K562 (cell line): ENCODE data around the gene BCR. TPM values are rescaled to one million over a fixed set of nuclear protein-coding genes. Genes with fewer than 3 reads are reported as not detected.

Source experiments
- ATAC-seq: fragments of 200-7000 bp; cut with Tn5 transposase; 3 replicates; pipeline ENCODE4 v1.9.1; 2020; ENCODE audit warnings: moderate library complexity
- BruUV-seq: library from RNA; stranded (reverse); fragments of 400-500 nt; replicated peaks from 2 replicates; lab custom pipeline; 2021; lab: Mats Ljungman, UMichigan
- CTCF ChIA-PET: fragments of 300-600 bp; formaldehyde crosslinking; extraction: SDS; loops from one replicate; lab custom pipeline; 2021; ENCODE audit warnings: low intra/inter-chr PET ratio; lab: Yijun Ruan, JAX
- POLR2A ChIA-PET: fragments of 300-600, 350-650 bp; sonication (Branson Sonifier 250); formaldehyde crosslinking; extraction: SDS; loops from one replicate; lab custom pipeline; 2021; ENCODE audit warnings: antibody characterized with exemption, inconsistent platforms; lab: Yijun Ruan, JAX
- DNase-seq, 4 experiments: peaks; one replicate each; pipeline versions ENCODE4 v3.0.0 to v3.0.0-alpha.2; 2011 to 2018; ENCODE audit warnings: low spot score in 3 of 4, mixed read lengths in 3 of 4; ENCODE audit errors: extremely low read depth in 1 of 4
- FAIRE-seq: peaks from 2 replicates; lab custom pipeline; 2011; peaks lifted over from hg19 to GRCh38; lab: Jason Lieb, UNC
- H2AFZ ChIP-seq: 2 replicates; pipeline ENCODE4 v1.6.0; 2011; ENCODE audit warnings: low read depth, low read length, control low read depth, inconsistent platforms
- H3K27ac ChIP-seq: fragments of 200-600 bp; 3 replicates; pipeline ENCODE4 v1.8.0; 2011; ENCODE audit warnings: low read depth, mild to moderate bottlenecking, control low read depth, inconsistent platforms, low read length, moderate library complexity, mixed read lengths; ENCODE audit errors: extremely low read depth
- H3K27me3 ChIP-seq, 2 experiments: fragments of 300-600 bp in 1 of 2; 2 replicates in 1 of 2; 3 replicates in 1 of 2; pipeline versions ENCODE4 v1.6.0 to v1.8.0; 2011; ENCODE audit warnings: inconsistent platforms in 2 of 2, low read length in 2 of 2, mild to moderate bottlenecking in 1 of 2, mixed read lengths in 1 of 2, moderate library complexity in 1 of 2; ENCODE audit not compliant: control insufficient read depth in 2 of 2, insufficient read depth in 2 of 2
- H3K36me3 ChIP-seq: fragments of 300-600 bp; 3 replicates; pipeline ENCODE4 v1.8.0; 2011; ENCODE audit warnings: mild to moderate bottlenecking, low read length, inconsistent platforms; ENCODE audit not compliant: control insufficient read depth, insufficient read depth
- H3K4me1 ChIP-seq, 2 experiments: fragments of 200-600 bp in 1 of 2; replicated peaks in 1 of 2; 2 replicates in 1 of 2; 3 replicates in 1 of 2; pipeline versions ENCODE4 v1.5.1 to v1.8.0; 2011; ENCODE audit warnings: inconsistent platforms in 2 of 2, low read length in 2 of 2, mild to moderate bottlenecking in 1 of 2, mixed read lengths in 1 of 2, moderate library complexity in 1 of 2; ENCODE audit not compliant: control insufficient read depth in 2 of 2, insufficient read depth in 2 of 2
- H3K4me2 ChIP-seq: 2 replicates; pipeline ENCODE4 v1.6.1; 2011; ENCODE audit warnings: low read length, control low read depth, inconsistent platforms, mixed read lengths; ENCODE audit not compliant: insufficient read depth
- H3K4me3 ChIP-seq: fragments of 200-600 bp; sonication (generic), shearing (Covaris generic); 2 replicates; pipeline ENCODE4 v1.5.1; 2016; ENCODE audit warnings: control low read depth, inconsistent platforms
- H3K79me2 ChIP-seq: fragments of 200-600 bp; 3 replicates; pipeline ENCODE4 v1.8.0; 2011; ENCODE audit warnings: low read length, inconsistent platforms; ENCODE audit not compliant: control insufficient read depth, insufficient read depth
- H3K9ac ChIP-seq, 2 experiments: 2 replicates each; pipeline versions ENCODE4 v1.6.0 to v1.6.1; 2011; ENCODE audit warnings: low read depth in 2 of 2, low read length in 2 of 2, control low read depth in 1 of 2, inconsistent platforms in 1 of 2, mild to moderate bottlenecking in 1 of 2, mixed read lengths in 1 of 2; ENCODE audit not compliant: insufficient read depth in 1 of 2
- H3K9me1 ChIP-seq: one replicate; pipeline ENCODE4 v1.6.0; 2011; ENCODE audit warnings: inconsistent platforms, mild to moderate bottlenecking, low read length, moderate library complexity; ENCODE audit not compliant: control insufficient read depth, insufficient read depth
- H3K9me3 ChIP-seq: replicated peaks from 2 replicates; pipeline ENCODE4 v1.5.1; 2011; ENCODE audit warnings: low read depth, low read length, inconsistent platforms; ENCODE audit not compliant: control insufficient read depth, insufficient read depth
- H4K20me1 ChIP-seq: replicated peaks from 2 replicates; pipeline ENCODE4 v1.6.1; 2011; ENCODE audit warnings: low read length, inconsistent platforms, mixed read lengths; ENCODE audit not compliant: control insufficient read depth, insufficient read depth
- BRCA1 ChIP-seq, 2 experiments: fragments of 450-650 bp in 1 of 2; sonication (generic) in 1 of 2; formaldehyde crosslinking in 1 of 2; IDR thresholded peaks; 2 replicates each; pipeline versions ENCODE4 v1.5.0 to v1.6.1; 2017 to 2020; ENCODE audit warnings: mild to moderate bottlenecking in 1 of 2, missing genetic modification reagents in 1 of 2
- FOSL1 ChIP-seq: fragments of 200-800 bp; sonication (Bioruptor generic); conservative IDR thresholded peaks from 2 replicates; pipeline ENCODE4 v1.6.1; 2016; ENCODE audit warnings: missing genetic modification characterization, missing compliant biosample characterization
- HDGF ChIP-seq: fragments of 450-650 bp; IDR thresholded peaks from 2 replicates; pipeline ENCODE4 v1.6.1; 2016
- JUN ChIP-seq, 2 experiments: sonication (generic) in 1 of 2; formaldehyde crosslinking in 1 of 2; IDR thresholded peaks; 2 replicates each; pipeline versions ENCODE4 v1.6.1 to v1.8.0; 2012 to 2022; ENCODE audit warnings: borderline replicate concordance in 2 of 2, mild to moderate bottlenecking in 2 of 2, improper control_type of control experiment in 1 of 2, low read depth in 1 of 2, low read length in 1 of 2, missing genetic modification reagents in 1 of 2
- MNT ChIP-seq, 2 experiments: fragments of 450-650 bp; conservative IDR thresholded peaks; 2 replicates each; pipeline ENCODE4 v1.6.1; 2017; ENCODE audit warnings: mild to moderate bottlenecking in 2 of 2, moderate library complexity in 2 of 2
- MTF1 ChIP-seq: fragments of 250-450 bp; sonication (Bioruptor Pico); IDR thresholded peaks from 2 replicates; pipeline ENCODE4 v1.9.0; 2021; ENCODE audit warnings: moderate library complexity, mild to moderate bottlenecking, inconsistent platforms, borderline replicate concordance
- NCOA1 ChIP-seq: fragments of 450-650 bp; IDR thresholded peaks from 2 replicates; pipeline ENCODE4 v1.6.1; 2016; ENCODE audit warnings: low read depth
- NR2F6 ChIP-seq: fragments of 450-650 bp; formaldehyde crosslinking; IDR thresholded peaks from 2 replicates; pipeline ENCODE4 v1.4.0; 2020; ENCODE audit warnings: mild to moderate bottlenecking
- SMAD4 ChIP-seq: fragments of 250-450 bp; sonication (Bioruptor Pico); conservative IDR thresholded peaks from 2 replicates; pipeline ENCODE4 v1.8.0; 2021; ENCODE audit warnings: inconsistent platforms, mild to moderate bottlenecking, moderate library complexity
- SRSF7 ChIP-seq: fragments of 200-400 bp; formaldehyde crosslinking; optimal IDR thresholded peaks from 2 replicates; pipeline ENCODE3; 2017; ENCODE audit warnings: mild to moderate bottlenecking, low read depth, low read length
- SRSF9 ChIP-seq: fragments of 200-400 bp; formaldehyde crosslinking; IDR thresholded peaks from 2 replicates; pipeline ENCODE4 v1.6.1; 2017; ENCODE audit warnings: low read depth, low read length, borderline replicate concordance
- ZBED1 ChIP-seq: IDR thresholded peaks from 2 replicates; pipeline ENCODE4 v1.6.1; 2014
- ZNF324 ChIP-seq: fragments of 250-450 bp; sonication (Bioruptor Pico); IDR thresholded peaks from 2 replicates; pipeline ENCODE4 v1.4.0; 2020; ENCODE audit warnings: mild to moderate bottlenecking
- WGBS: fragments of 100-300 bp; shearing (Covaris generic); methylation state at CpG from one replicate; pipeline ENCODE4 v1.1.6; 2016; ENCODE audit warnings: low coverage, mixed read lengths; ENCODE audit not compliant: insufficient coverage; ENCODE audit errors: missing lambda C conversion rate; 5-methylcytosine and 5-hydroxymethylcytosine counted together
- in situ Hi-C: fragments of 300-500 bp; cut with MboI; formaldehyde crosslinking; loops from 4 replicates; pipeline ENCODE4 v1.15.0; 2018; ENCODE audit warnings: inconsistent platforms, mixed read lengths
- intact Hi-C: fragments of 100-400 bp; cut with micrococcal nuclease; formaldehyde crosslinking; loops from 2 replicates; pipeline ENCODE4 v1.14.2; 2022
- polyA plus RNA-seq, 8 experiments: library from polyadenylated mRNA; depleted of rRNA in 4 of 8; stranded (reverse) in 5 of 8; unstranded in 3 of 8; fragments of >200 nt; fragmentation: Nextera tagmentation in 2 of 8; fragmentation: Illumina TruSeq in 1 of 8; extraction: Ambion mirVana in 2 of 8; extraction: Trizol in 1 of 8; gene quantifications; 2 replicates each; pipeline versions ENCODE4 v1.2.1 to v1.2.3, GENCODE V29; 2011 to 2014; ENCODE audit warnings: inconsistent platforms in 1 of 8, missing spikeins in 1 of 8
- total RNA-seq, 7 experiments: library from RNA; depleted of rRNA in 6 of 7; stranded (reverse); fragments of >200 nt in 6 of 7; fragmentation: Illumina TruSeq in 2 of 7; extraction: Trizol in 2 of 7; gene quantifications; 2 replicates each; pipeline versions ENCODE4 v1.2.1 to v1.2.3, GENCODE V29; 2011 to 2021; ENCODE audit warnings: low replicate concordance in 1 of 7

Gene BCR
- total and polyA plus RNA-seq, 9 of the 15 experiments (the other 6 are each of a cell fraction or from before 2014, with no cell fraction given), result 0.41 to 150 (median 45.6) TPM

GRCh38 chr22:23143119-23143518, 37.2 kb upstream of the BCR start:
- Histone ChIP-seq H3K4me1 (peaks cover 16 to 27% of the 10 kb centered on the region in 2 experiments), H3K36me3 (no peaks in the 10 kb centered on the region), H3K9me1 (peaks cover 12% of the 10 kb centered on the region), H3K4me2 (no peak overlapping the region), H3K27me3 (peaks cover 18 to 25% of the 10 kb centered on the region in 2 experiments), H3K27ac (no peak overlapping the region), H3K4me3 (no peak overlapping the region), H3K79me2 (no peaks in the 10 kb centered on the region), H2AFZ (no peak overlapping the region), H4K20me1 (peaks cover 46% of the 10 kb centered on the region), H3K9me3 (no peaks in the 10 kb centered on the region)
- DNase-seq (no peak), FAIRE-seq (no peak), ATAC-seq (no peak)
- intact Hi-C loops (no loop called here), in situ Hi-C loops (no loop called here)
- WGBS, result 8% methylated on average over 1 of the region's 1 CpG
- POLR2A ChIA-PET, result interaction anchor here (0.9 to 86.5 kb wide), 6 partner anchors 10 to 58 kb away, joined by 4 to 3476 read pairs (median 21); partner anchors contain the start of gene BCR
- no TSS peak for BruUV-seq
- CTCF ChIA-PET, result interaction anchor here (1.2 kb wide), 1 partner anchor 139 kb away, joined by 4 read pairs; no protein-coding TSS in a partner anchor
- TF ChIP-seq BRCA1 (IDR thresholded peaks at IDR 0.05) (no peak), BRCA1 (CRISPR knock-in tag; IDR thresholded peaks at IDR 0.05) (no peak), JUN (IDR thresholded peaks at IDR 0.05; ENCODE audit: borderline replicate concordance, low read depth, low read length) (no peak), JUN (CRISPR knock-in tag; IDR thresholded peaks at IDR 0.05; ENCODE audit: borderline replicate concordance) (no peak), SRSF9 (no peak), SRSF7 (no peak), ZNF324 (CRISPR knock-in tag) (no peak), NCOA1 (no peak), SMAD4 (CRISPR knock-in tag) (no peak), HDGF (no peak), ZBED1 (no peak), MTF1 (CRISPR knock-in tag) (no peak), MNT (conservative IDR thresholded peaks at IDR 0.05) (no peak), NR2F6 (CRISPR knock-in tag) (no peak), FOSL1 (tag) (no peak)
- TF ChIP-seq, all 486 proteins: peak for 0
- no peak overlapping the region for H3K9ac ChIP-seq
